ENCODE results near the gene NUDT16L1. TPM values are rescaled to one million over a fixed set of nuclear protein-coding genes. Genes with fewer than 3 reads are reported as not detected.

The NUDT16L1 gene
- total RNA-seq, 1 donor from 2014 or later: 36.7 TPM

- Mint-ChIP-seq H3K9me3 (no peaks in the 10 kb centered on the region), H3K36me3 (peaks cover 4% of the 10 kb centered on the region), H3K4me3 (peak overlapping the region; percentile 18), H3K27ac (peak overlapping the region; percentile 37), H3K4me1 (ENCODE audit: unreplicated experiment) (peaks cover 14% of the 10 kb centered on the region), H3K27me3 (no peaks in the 10 kb centered on the region)
- no peak for TF ChIP-seq CTCF (conservative IDR thresholded peaks at IDR 0.05)
- DNase-seq (ENCODE audit: extremely low spot score, unreplicated experiment): no peak
These were observed 26.0 kb upstream of the NUDT16L1 start for GRCh38 chr16:4667203-4667963.

GRCh38 chr16:4668313-4668960 is 24.9 kb upstream of the NUDT16L1 start:
- TF ChIP-seq CTCF (conservative IDR thresholded peaks at IDR 0.05): no peak
- no peaks in the 10 kb centered on the region for H3K27me3 Mint-ChIP-seq
- H3K9me3 Mint-ChIP-seq: no peaks in the 10 kb centered on the region
- no peak for DNase-seq (ENCODE audit: extremely low spot score, unreplicated experiment)
- no peak overlapping the region for H3K4me3 Mint-ChIP-seq
- H3K36me3 Mint-ChIP-seq: peaks cover 4% of the 10 kb centered on the region
- H3K4me1 Mint-ChIP-seq (ENCODE audit: unreplicated experiment): peaks cover 14% of the 10 kb centered on the region
- H3K27ac Mint-ChIP-seq: no peak overlapping the region

GRCh38 chr16:4673387-4674046 is 19.8 kb upstream of the NUDT16L1 start:
- TF ChIP-seq CTCF (conservative IDR thresholded peaks at IDR 0.05): no peak
- H3K36me3 Mint-ChIP-seq: peaks cover 4% of the 10 kb centered on the region
- H3K27ac Mint-ChIP-seq: peak overlapping the region; percentile 50
- no peaks in the 10 kb centered on the region for H3K9me3 Mint-ChIP-seq
- H3K4me3 Mint-ChIP-seq: no peak overlapping the region
- H3K4me1 Mint-ChIP-seq (ENCODE audit: unreplicated experiment): peaks cover 5% of the 10 kb centered on the region
- DNase-seq (ENCODE audit: extremely low spot score, unreplicated experiment): no peak
- no peaks in the 10 kb centered on the region for H3K27me3 Mint-ChIP-seq

- no peaks in the 10 kb centered on the region for H3K9me3 Mint-ChIP-seq
- H3K4me3 Mint-ChIP-seq: no peak overlapping the region
- no peak overlapping the region for H3K27ac Mint-ChIP-seq
- H3K4me1 Mint-ChIP-seq (ENCODE audit: unreplicated experiment): peaks cover 5% of the 10 kb centered on the region
- H3K27me3 Mint-ChIP-seq: no peaks in the 10 kb centered on the region
- no peak for DNase-seq (ENCODE audit: extremely low spot score, unreplicated experiment)
- H3K36me3 Mint-ChIP-seq: no peaks in the 10 kb centered on the region
- no peak for TF ChIP-seq CTCF (conservative IDR thresholded peaks at IDR 0.05)
These were observed 18.3 kb upstream of the NUDT16L1 start for GRCh38 chr16:4674926-4675530.

GRCh38 chr16:4675864-4676786 is 17.2 kb upstream of the NUDT16L1 start:
- no peak for TF ChIP-seq CTCF (conservative IDR thresholded peaks at IDR 0.05)

More at GRCh38 chr16:4675864-4676786, 17.2 kb upstream of the NUDT16L1 start:
- H3K9me3 Mint-ChIP-seq: no peaks in the 10 kb centered on the region
- H3K27me3 Mint-ChIP-seq: no peaks in the 10 kb centered on the region
- DNase-seq (ENCODE audit: extremely low spot score, unreplicated experiment): no peak
- no peaks in the 10 kb centered on the region for H3K36me3 Mint-ChIP-seq
- no peak overlapping the region for H3K27ac Mint-ChIP-seq
- H3K4me3 Mint-ChIP-seq: no peak overlapping the region
- H3K4me1 Mint-ChIP-seq (ENCODE audit: unreplicated experiment): peaks cover 5% of the 10 kb centered on the region

Measured in type B pancreatic cell (in vitro differentiated cells).